HepG2 (cell line): ENCODE results near the gene BATF2. TPM values are rescaled to one million over a fixed set of nuclear protein-coding genes. Genes with fewer than 3 reads are reported as not detected.

ENCODE experiments used
- GTF3A ChIP-seq: sonication (generic); formaldehyde crosslinking; conservative IDR thresholded peaks from 2 replicates; pipeline ENCODE4 v1.4.0; 2020; ENCODE audit warnings: mild to moderate bottlenecking, missing genetic modification reagents
- HCFC1 ChIP-seq: fragments of 150-350 bp; IDR thresholded peaks from 2 replicates; pipeline ENCODE4 v1.6.1; 2014; ENCODE audit warnings: low read depth, low read length
- HDAC1 ChIP-seq: sonication (generic); formaldehyde crosslinking; IDR thresholded peaks from 2 replicates; pipeline ENCODE4 v1.5.1; 2020; ENCODE audit warnings: mild to moderate bottlenecking, missing genetic modification reagents
- ISX ChIP-seq: sonication (generic); formaldehyde crosslinking; conservative IDR thresholded peaks from 2 replicates; pipeline ENCODE4 v1.5.0; 2020; ENCODE audit warnings: missing genetic modification reagents
- MTF1 ChIP-seq: sonication (generic); formaldehyde crosslinking; IDR thresholded peaks from 2 replicates; pipeline ENCODE4 v1.5.0; 2020; ENCODE audit warnings: missing genetic modification reagents
- NBN ChIP-seq: fragments of 450-650 bp; conservative IDR thresholded peaks from 2 replicates; pipeline ENCODE4 v1.6.1; 2017
- NFYB ChIP-seq: sonication (generic); formaldehyde crosslinking; IDR thresholded peaks from 2 replicates; pipeline ENCODE4 v1.4.0; 2020; ENCODE audit warnings: missing genetic modification reagents
- NKX3-1 ChIP-seq: sonication (generic); formaldehyde crosslinking; IDR thresholded peaks from 2 replicates; pipeline ENCODE4 v1.5.0; 2020; ENCODE audit warnings: missing genetic modification reagents
- PCBP2 ChIP-seq: fragments of 200-400 bp; formaldehyde crosslinking; optimal IDR thresholded peaks from 2 replicates; pipeline ENCODE3; 2018; ENCODE audit warnings: low read length, low read depth; ENCODE audit not compliant: poor library complexity, severe bottlenecking
- PPARG ChIP-seq: conservative IDR thresholded peaks from 2 replicates; pipeline ENCODE4 v1.6.1; 2016; ENCODE audit warnings: missing biosample characterization, missing genetic modification reagents
- PRMT3 ChIP-seq: sonication (generic); formaldehyde crosslinking; IDR thresholded peaks from 2 replicates; pipeline ENCODE4 v1.8.1; 2022; ENCODE audit warnings: low read depth, mild to moderate bottlenecking, moderate library complexity, missing genetic modification reagents, borderline replicate concordance
- SP4 ChIP-seq: sonication (generic); formaldehyde crosslinking; IDR thresholded peaks from 2 replicates; pipeline ENCODE4 v1.8.1; 2023; ENCODE audit warnings: mild to moderate bottlenecking, missing genetic modification reagents
- SYNCRIP ChIP-seq: fragments of 200-400 bp; formaldehyde crosslinking; IDR thresholded peaks from 2 replicates; pipeline ENCODE4 v1.6.1; 2018; ENCODE audit warnings: mild to moderate bottlenecking, low read depth, low read length; ENCODE audit not compliant: insufficient read depth
- TMF1 ChIP-seq: sonication (generic); formaldehyde crosslinking; IDR thresholded peaks from 2 replicates; pipeline ENCODE4 v1.8.1; 2022; ENCODE audit warnings: low read depth, missing genetic modification reagents
- ZKSCAN8 ChIP-seq: IDR thresholded peaks from 2 replicates; pipeline ENCODE4 v1.6.1; 2016; ENCODE audit warnings: borderline replicate concordance, missing genetic modification reagents, missing compliant biosample characterization
- ZNF207 ChIP-seq: fragments of 450-650 bp; IDR thresholded peaks from 2 replicates; pipeline ENCODE4 v1.6.1; 2016; ENCODE audit warnings: antibody characterized with exemption, borderline replicate concordance
- ZNF253 ChIP-seq: sonication (generic); formaldehyde crosslinking; IDR thresholded peaks from 2 replicates; pipeline ENCODE4 v1.8.0; 2022; ENCODE audit warnings: mild to moderate bottlenecking, missing genetic modification reagents, borderline replicate concordance
- ZNF282 ChIP-seq: fragments of 450-650 bp; IDR thresholded peaks from 2 replicates; pipeline ENCODE4 v1.6.1; 2018; ENCODE audit not compliant: partially characterized antibody
- ZNF292 ChIP-seq: sonication (generic); formaldehyde crosslinking; IDR thresholded peaks from 2 replicates; pipeline ENCODE4 v1.8.1; 2022; ENCODE audit warnings: mild to moderate bottlenecking, low read depth, missing genetic modification reagents, borderline replicate concordance
- ZNF567 ChIP-seq: sonication (generic); formaldehyde crosslinking; IDR thresholded peaks from 2 replicates; pipeline ENCODE4 v1.8.1; 2023; ENCODE audit warnings: mild to moderate bottlenecking, missing genetic modification reagents, borderline replicate concordance
- ZNF768 ChIP-seq: sonication (generic); formaldehyde crosslinking; IDR thresholded peaks from 2 replicates; pipeline ENCODE4 v1.4.0; 2020; ENCODE audit warnings: missing genetic modification reagents
- ZNF782 ChIP-seq: sonication (generic); formaldehyde crosslinking; IDR thresholded peaks from 2 replicates; pipeline ENCODE4 v1.4.0; 2020; ENCODE audit warnings: missing genetic modification reagents, mild to moderate bottlenecking, borderline replicate concordance
- polyA plus RNA-seq, 8 experiments: library from polyadenylated mRNA; depleted of rRNA in 3 of 8; stranded (reverse) in 7 of 8; unstranded in 1 of 8; fragments of >200 nt; fragmentation: Illumina TruSeq in 4 of 8; extraction: Trizol in 4 of 8; gene quantifications; 2 replicates each; pipeline versions ENCODE4 v1.2.1 to v1.2.3, GENCODE V29; 2011 to 2016; ENCODE audit warnings: low read depth in 4 of 8, missing spikeins in 1 of 8, mixed read lengths in 1 of 8; ENCODE audit not compliant: insufficient read depth in 1 of 8
- total RNA-seq, 5 experiments: library from RNA; depleted of rRNA; stranded (reverse); fragments of >200 nt; fragmentation: Illumina TruSeq; extraction: Trizol; gene quantifications; 2 replicates each; pipeline ENCODE4 v1.2.3, GENCODE V29; 2016; ENCODE audit warnings: low read depth in 1 of 5
- TF ChIP-seq, protein P1 (sequence below): sonication (generic); formaldehyde crosslinking; IDR thresholded peaks from 2 replicates; pipeline ENCODE4 v1.5.0; 2020; ENCODE audit warnings: missing genetic modification reagents
- TF ChIP-seq, protein P2 (sequence below), 2 experiments: sonication (generic) in 1 of 2; formaldehyde crosslinking in 1 of 2; IDR thresholded peaks; 2 replicates each; pipeline versions ENCODE4 v1.6.1 to v1.9.0; 2014 to 2022; ENCODE audit warnings: antibody characterized with exemption in 1 of 2, borderline replicate concordance in 1 of 2, inconsistent platforms in 1 of 2, low read depth in 1 of 2, missing genetic modification reagents in 1 of 2

The BATF2 gene
- total and polyA plus RNA-seq, 2 of the 13 experiments (the other 11 are each of a cell fraction or from before 2014, with no cell fraction given) = 2.8 to 3.9 TPM

DNA sequence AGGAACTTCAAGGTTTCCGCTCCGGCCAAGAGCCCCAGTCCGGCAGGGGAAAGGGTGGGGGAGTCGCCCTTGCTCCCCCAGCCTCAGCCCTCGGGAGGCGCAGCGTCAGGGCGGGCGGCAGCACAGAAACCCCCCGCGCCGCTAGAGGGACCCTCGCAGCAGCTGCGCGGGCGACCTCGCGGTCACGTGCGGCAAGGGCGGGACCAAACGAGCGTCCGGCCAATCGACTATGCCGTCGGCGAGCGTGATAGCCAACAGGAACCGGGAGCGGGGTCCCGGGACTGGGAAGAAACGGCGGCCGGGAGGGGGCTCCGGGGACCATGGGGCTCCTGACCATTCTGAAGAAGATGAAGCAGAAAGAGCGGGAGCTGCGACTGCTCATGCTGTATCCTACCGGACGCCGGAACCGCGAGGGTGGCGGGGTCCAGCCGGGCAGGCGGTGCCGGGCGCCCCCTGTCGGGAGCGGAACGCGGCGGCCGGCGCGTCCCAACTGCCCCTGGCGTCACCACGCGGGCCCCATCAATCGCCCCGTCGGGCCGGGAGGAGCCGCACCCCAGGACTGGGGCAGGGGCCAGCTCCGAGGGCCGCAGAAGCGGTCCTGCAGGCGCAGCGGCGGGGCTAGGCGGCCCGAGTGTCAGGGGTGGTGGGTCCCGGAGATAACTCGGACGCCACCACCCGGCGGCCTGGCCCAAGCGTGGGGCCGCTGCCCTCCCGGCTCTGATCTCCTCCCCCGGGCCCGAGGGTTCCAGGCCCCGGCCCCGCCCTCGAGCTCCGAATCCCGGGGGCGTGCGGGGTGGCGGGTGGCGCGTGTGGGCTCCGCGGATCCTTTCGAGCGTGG lies 17.3 kb upstream of the BATF2 start, which contains the start of gene ARL2 (continued):
- 0 out of 2 replicates have a peak, but pooled peaks have one; percentile 15 for TF ChIP-seq HCFC1
- no peak for TF ChIP-seq GTF3A (CRISPR knock-in tag)
- TF ChIP-seq, protein P1, sequence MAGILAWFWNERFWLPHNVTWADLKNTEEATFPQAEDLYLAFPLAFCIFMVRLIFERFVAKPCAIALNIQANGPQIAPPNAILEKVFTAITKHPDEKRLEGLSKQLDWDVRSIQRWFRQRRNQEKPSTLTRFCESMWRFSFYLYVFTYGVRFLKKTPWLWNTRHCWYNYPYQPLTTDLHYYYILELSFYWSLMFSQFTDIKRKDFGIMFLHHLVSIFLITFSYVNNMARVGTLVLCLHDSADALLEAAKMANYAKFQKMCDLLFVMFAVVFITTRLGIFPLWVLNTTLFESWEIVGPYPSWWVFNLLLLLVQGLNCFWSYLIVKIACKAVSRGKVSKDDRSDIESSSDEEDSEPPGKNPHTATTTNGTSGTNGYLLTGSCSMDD = no peak
- no peak for TF ChIP-seq PPARG (CRISPR knock-in tag)
- TF ChIP-seq ZNF768 (CRISPR knock-in tag) = peak; percentile 20; the same call in 1 of the 2 replicates
- TF ChIP-seq NBN = no peak
- peak; percentile 81; the same call in 1 of the 2 replicates for TF ChIP-seq HDAC1 (CRISPR knock-in tag)
- no peak for TF ChIP-seq ZNF207
- TF ChIP-seq TMF1 (CRISPR knock-in tag) = no peak; the same call in 1 of the 2 replicates
- TF ChIP-seq, protein P2, sequence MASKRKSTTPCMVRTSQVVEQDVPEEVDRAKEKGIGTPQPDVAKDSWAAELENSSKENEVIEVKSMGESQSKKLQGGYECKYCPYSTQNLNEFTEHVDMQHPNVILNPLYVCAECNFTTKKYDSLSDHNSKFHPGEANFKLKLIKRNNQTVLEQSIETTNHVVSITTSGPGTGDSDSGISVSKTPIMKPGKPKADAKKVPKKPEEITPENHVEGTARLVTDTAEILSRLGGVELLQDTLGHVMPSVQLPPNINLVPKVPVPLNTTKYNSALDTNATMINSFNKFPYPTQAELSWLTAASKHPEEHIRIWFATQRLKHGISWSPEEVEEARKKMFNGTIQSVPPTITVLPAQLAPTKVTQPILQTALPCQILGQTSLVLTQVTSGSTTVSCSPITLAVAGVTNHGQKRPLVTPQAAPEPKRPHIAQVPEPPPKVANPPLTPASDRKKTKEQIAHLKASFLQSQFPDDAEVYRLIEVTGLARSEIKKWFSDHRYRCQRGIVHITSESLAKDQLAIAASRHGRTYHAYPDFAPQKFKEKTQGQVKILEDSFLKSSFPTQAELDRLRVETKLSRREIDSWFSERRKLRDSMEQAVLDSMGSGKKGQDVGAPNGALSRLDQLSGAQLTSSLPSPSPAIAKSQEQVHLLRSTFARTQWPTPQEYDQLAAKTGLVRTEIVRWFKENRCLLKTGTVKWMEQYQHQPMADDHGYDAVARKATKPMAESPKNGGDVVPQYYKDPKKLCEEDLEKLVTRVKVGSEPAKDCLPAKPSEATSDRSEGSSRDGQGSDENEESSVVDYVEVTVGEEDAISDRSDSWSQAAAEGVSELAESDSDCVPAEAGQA (IDR thresholded peaks at IDR 0.05; ENCODE audit: low read depth) = peak; percentile 41; the same call in 1 of the 2 replicates
- TF ChIP-seq, protein P2 (CRISPR knock-in tag; IDR thresholded peaks at IDR 0.05; ENCODE audit: borderline replicate concordance) = 0 out of 2 replicates have a peak, but pooled peaks have one; percentile 46
- 0 out of 2 replicates have a peak, but pooled peaks have one; percentile 22 for TF ChIP-seq ISX (CRISPR knock-in tag)
- peak; percentile 61; the same call in 1 of the 2 replicates for TF ChIP-seq SP4 (CRISPR knock-in tag)
- no peak for TF ChIP-seq MTF1 (CRISPR knock-in tag)
- no peak for TF ChIP-seq ZNF253
- TF ChIP-seq ZNF782 (CRISPR knock-in tag) = peak; percentile 65
- peak; percentile 90 for TF ChIP-seq NFYB (CRISPR knock-in tag)
- peak; percentile 12; the same call in 1 of the 2 replicates for TF ChIP-seq NKX3-1 (CRISPR knock-in tag)
- TF ChIP-seq PRMT3 = peak; percentile 86
- no peak for TF ChIP-seq ZKSCAN8 (CRISPR knock-in tag)
- no peak for TF ChIP-seq SYNCRIP
- TF ChIP-seq ZNF292 (CRISPR knock-in tag) = no peak
- no peak for TF ChIP-seq ZNF567
- no peak for TF ChIP-seq PCBP2
- TF ChIP-seq ZNF282 = no peak
